GM12878 (cell line): ENCODE results near the gene LSAMP.

Experiments used
- CHD4 ChIP-seq: fragments of 200-600 bp; sonication (generic); IDR thresholded peaks from 2 replicates; pipeline ENCODE4 v1.6.1; 2016; ENCODE audit warnings: mild to moderate bottlenecking
- CTCF ChIP-seq, 3 experiments: IDR thresholded peaks in 2 of 3; conservative IDR thresholded peaks in 1 of 3; 2 replicates each; pipeline ENCODE4 v1.5.1; 2011; ENCODE audit warnings: low read depth in 3 of 3, low read length in 3 of 3, mild to moderate bottlenecking in 3 of 3, control low read depth in 2 of 3, moderate library complexity in 2 of 3, inconsistent platforms in 1 of 3, mixed read lengths in 1 of 3; ENCODE audit not compliant: control insufficient read depth in 2 of 3, insufficient read depth in 1 of 3; ENCODE audit errors: extremely low read depth in 1 of 3
- DPF2 ChIP-seq: fragments of 450-650 bp; IDR thresholded peaks from 2 replicates; pipeline ENCODE4 v1.6.1; 2017; ENCODE audit warnings: mild to moderate bottlenecking
- ESRRA ChIP-seq: IDR thresholded peaks from 2 replicates; pipeline ENCODE4 v1.6.1; 2012; ENCODE audit warnings: mild to moderate bottlenecking, low read length, improper control_type of control experiment
- PBX3 ChIP-seq: IDR thresholded peaks from 2 replicates; pipeline ENCODE4 v1.6.1; 2011; ENCODE audit warnings: mild to moderate bottlenecking, low read depth, low read length, moderate library complexity; ENCODE audit not compliant: insufficient replicate concordance
- POU2F2 ChIP-seq: IDR thresholded peaks from 3 replicates; pipeline ENCODE4 v1.6.1; 2011; ENCODE audit warnings: low read depth, mild to moderate bottlenecking, low read length, borderline replicate concordance
- RCOR1 ChIP-seq: conservative IDR thresholded peaks from 2 replicates; pipeline ENCODE4 v1.6.1; 2012; ENCODE audit warnings: low read depth, low read length, improper control_type of control experiment
- SP1 ChIP-seq: IDR thresholded peaks from one replicate; pipeline ENCODE4 v1.6.1; 2011; ENCODE audit warnings: low read depth, low read length
- SPI1 ChIP-seq: IDR thresholded peaks from 2 replicates; pipeline ENCODE4 v1.6.1; 2011; ENCODE audit warnings: low read depth, mild to moderate bottlenecking, low read length, moderate library complexity, borderline replicate concordance; ENCODE audit not compliant: insufficient read depth
- STAT1 ChIP-seq: fragments of 450-650 bp; conservative IDR thresholded peaks from 2 replicates; pipeline ENCODE4 v1.6.1; 2014; ENCODE audit warnings: antibody characterized with exemption, mild to moderate bottlenecking
- TAF1 ChIP-seq: IDR thresholded peaks from 2 replicates; pipeline ENCODE4 v1.6.1; 2011; ENCODE audit warnings: mild to moderate bottlenecking, low read depth, low read length, borderline replicate concordance

DNA sequence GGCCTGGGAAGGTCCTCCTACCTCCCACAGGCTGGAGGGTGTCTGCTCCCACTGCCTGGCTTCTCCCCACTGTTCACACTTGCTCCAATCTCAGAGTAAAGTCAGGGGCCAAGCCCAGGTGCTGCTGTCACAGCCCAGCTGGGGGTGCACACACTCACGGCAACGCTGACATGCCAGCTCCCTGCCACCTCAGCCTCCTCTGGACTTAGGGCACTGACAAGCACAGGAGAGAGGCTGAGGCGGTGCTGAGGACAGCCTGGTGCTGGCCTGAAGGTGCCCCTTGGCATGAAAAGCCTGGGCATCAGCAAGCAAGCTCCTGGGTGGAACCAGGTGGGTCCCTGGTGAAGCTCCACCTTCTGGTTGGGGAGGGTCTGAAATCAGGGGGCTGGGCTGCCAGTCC lies 53.0 kb downstream of the LSAMP start:
- TF ChIP-seq TAF1 (no peak), CTCF (IDR thresholded peaks at IDR 0.05 in 2 of 3, conservative IDR thresholded peaks at IDR 0.05 in 1 of 3; ENCODE audit: control insufficient read depth in 2 of 3, extremely low read depth in 1 of 3, insufficient read depth in 1 of 3, low read depth in 3 of 3, low read length in 3 of 3) (no peak), STAT1 (no peak), DPF2 (no peak), SP1 (no peak), SPI1 (no peak), POU2F2 (no peak), CHD4 (no peak), ESRRA (no peak), PBX3 (no peak), RCOR1 (no peak)
